Breast epithelium (tissue), 4 donors: ENCODE data around the gene IL21R. TPM values are rescaled to one million over a fixed set of nuclear protein-coding genes. Genes with fewer than 3 reads are reported as not detected.

ENCODE experiments used
- DNase-seq, 2 donors: peaks; one replicate each; pipeline ENCODE4 v3.0.0-alpha.2; 2019; ENCODE audit warnings: low spot score in 2 of 2
- H3K27ac ChIP-seq, 2 donors: fragments of 200-600 bp; sonication (generic) in 1 of 2; one replicate each; pipeline ENCODE4 v1.5.1; 2016 to 2019; ENCODE audit warnings: mild to moderate bottlenecking in 1 of 2
- H3K27me3 ChIP-seq, 2 donors: fragments of 200-600 bp; sonication (generic) in 1 of 2; one replicate each; pipeline versions ENCODE4 v1.5.1 to v1.6.0; 2017 to 2019; ENCODE audit warnings: control low read depth in 1 of 2, mild to moderate bottlenecking in 1 of 2
- H3K36me3 ChIP-seq: fragments of 200-600 bp; one replicate; pipeline ENCODE4 v1.5.1; 2019
- H3K4me1 ChIP-seq, 2 donors: fragments of 200-600 bp; sonication (generic); one replicate each; pipeline ENCODE4 v1.5.1; 2016 to 2019; ENCODE audit warnings: control low read depth in 1 of 2
- H3K4me3 ChIP-seq, 3 donors: fragments of 200-600 bp; sonication (generic); 1 replicate in 2 of 3; 2 replicates in 1 of 3; pipeline ENCODE4 v1.5.1; 2016 to 2019; ENCODE audit warnings: mild to moderate bottlenecking in 3 of 3, moderate library complexity in 2 of 3
- H3K9me3 ChIP-seq, 2 donors: fragments of 200-600 bp; sonication (generic) in 1 of 2; one replicate each; pipeline ENCODE4 v1.5.1; 2016 to 2019; ENCODE audit warnings: control low read depth in 1 of 2
- CTCF ChIP-seq, 3 donors: fragments of 450-650 bp; IDR thresholded peaks; one replicate each; pipeline ENCODE4 v1.5.1; 2016 to 2017; ENCODE audit warnings: antibody characterized with exemption in 3 of 3, mild to moderate bottlenecking in 3 of 3, moderate library complexity in 3 of 3
- POLR2A ChIP-seq: fragments of 450-650 bp; IDR thresholded peaks from one replicate; pipeline ENCODE4 v1.6.1; 2016; ENCODE audit warnings: antibody characterized with exemption, mild to moderate bottlenecking, moderate library complexity
- POLR2AphosphoS5 ChIP-seq, 3 donors: sonication (generic); formaldehyde crosslinking; IDR thresholded peaks; one replicate each; pipeline ENCODE4 v1.6.1; 2017; ENCODE audit warnings: antibody characterized with exemption in 3 of 3
- intact Hi-C: fragments of 100-400 bp; cut with DNase I; formaldehyde crosslinking; loops from one replicate; pipeline ENCODE4 v1.15.1; 2023; ENCODE audit warnings: low total_unique reads
- total RNA-seq, 3 donors: library from RNA; depleted of rRNA; stranded (reverse); fragments of >200 nt; gene quantifications; one replicate each; pipeline ENCODE4 v1.1.0, GENCODE V29; 2016

IL21R gene
- total RNA-seq, 3 donors from 2014 or later, result 0.16 to 0.33 TPM; not detected in 1

GRCh38 chr16:27368358-27368722 is 33.6 kb upstream of the IL21R start:
- H3K36me3 ChIP-seq, result no peaks in the 10 kb centered on the region
- H3K4me3 ChIP-seq, result no peak overlapping the region
- DNase-seq, result no peak
- TF ChIP-seq CTCF (IDR thresholded peaks at IDR 0.05), result no peak
- no peak for TF ChIP-seq POLR2A
- TF ChIP-seq POLR2AphosphoS5 (IDR thresholded peaks at IDR 0.05), result no peak
- no peaks in the 10 kb centered on the region for H3K4me1 ChIP-seq
- no peaks in the 10 kb centered on the region for H3K27me3 ChIP-seq
- intact Hi-C loops, result loop anchor here (5.0 kb wide), 1 partner anchor 411 kb away; no protein-coding TSS in a partner anchor
- H3K27ac ChIP-seq, result peak overlapping the region in 1 of 2 donors; percentile 57
- H3K9me3 ChIP-seq, result no peaks in the 10 kb centered on the region

DNA sequence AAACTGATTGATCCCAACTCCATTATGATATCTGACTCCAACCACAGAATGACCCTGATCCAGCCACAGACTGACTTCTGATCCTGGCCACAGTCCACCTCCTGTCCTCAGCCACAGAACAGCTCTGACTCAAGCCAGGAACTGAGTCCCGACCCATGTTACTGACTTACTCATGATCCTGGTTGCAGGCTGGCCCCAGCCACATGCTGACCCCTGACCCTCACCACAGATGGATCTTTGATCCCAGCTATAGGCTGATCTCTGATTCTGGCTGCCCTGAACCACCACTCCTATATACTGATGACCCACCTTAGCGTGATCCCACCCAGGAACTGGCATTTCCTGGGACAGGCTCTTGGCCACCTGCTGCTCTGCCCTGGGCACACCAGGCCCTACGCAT is 32.2 kb upstream of the IL21R start:
- Histone ChIP-seq H3K9me3 (no peaks in the 10 kb centered on the region), H3K27ac (no peak overlapping the region), H3K36me3 (no peaks in the 10 kb centered on the region), H3K27me3 (no peaks in the 10 kb centered on the region), H3K4me3 (no peak overlapping the region), H3K4me1 (no peaks in the 10 kb centered on the region)
- TF ChIP-seq CTCF (IDR thresholded peaks at IDR 0.05) (no peak), POLR2AphosphoS5 (IDR thresholded peaks at IDR 0.05) (no peak)
- intact Hi-C loops, result loop anchor here (5.0 to 10.0 kb wide), 2 partner anchors 195 to 413 kb away; no protein-coding TSS in a partner anchor
- DNase-seq, result no peak

DNA sequence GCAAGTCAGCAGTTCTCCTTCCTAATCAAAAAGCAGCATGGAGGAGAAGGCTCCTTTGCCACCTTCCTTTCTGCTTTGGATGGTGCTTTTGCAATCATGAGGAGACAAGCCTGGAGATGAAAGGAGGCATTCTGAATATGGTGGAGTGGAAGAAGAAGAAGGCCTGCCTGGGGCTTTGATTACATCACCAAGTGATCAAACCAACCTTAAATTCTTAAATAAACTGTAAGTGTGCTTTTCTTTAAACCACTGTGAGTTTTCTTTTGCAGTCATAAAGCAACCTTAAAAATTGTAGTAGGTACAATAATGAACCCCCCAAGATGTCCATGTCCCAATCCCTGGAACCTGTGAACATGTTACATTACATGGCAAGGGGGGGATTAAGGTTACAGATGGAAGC is 31.7 kb upstream of the IL21R start:
- H3K27me3 ChIP-seq, result no peaks in the 10 kb centered on the region
- no peaks in the 10 kb centered on the region for H3K36me3 ChIP-seq
- DNase-seq, result no peak
- TF ChIP-seq CTCF (IDR thresholded peaks at IDR 0.05) (no peak), POLR2AphosphoS5 (IDR thresholded peaks at IDR 0.05) (no peak), POLR2A (no peak)
- intact Hi-C loops, result loop anchor here (10.0 kb wide), 1 partner anchor 196 kb away; no protein-coding TSS in a partner anchor
- no peaks in the 10 kb centered on the region for H3K4me1 ChIP-seq
- no peak overlapping the region for H3K4me3 ChIP-seq
- H3K27ac ChIP-seq, result no peak overlapping the region
- no peaks in the 10 kb centered on the region for H3K9me3 ChIP-seq

- Histone ChIP-seq H3K9me3 (no peaks in the 10 kb centered on the region), H3K4me3 (no peak overlapping the region), H3K36me3 (no peaks in the 10 kb centered on the region), H3K27me3 (no peaks in the 10 kb centered on the region), H3K4me1 (no peaks in the 10 kb centered on the region), H3K27ac (no peak overlapping the region)
- TF ChIP-seq POLR2AphosphoS5 (IDR thresholded peaks at IDR 0.05) (no peak), CTCF (IDR thresholded peaks at IDR 0.05) (no peak), POLR2A (no peak)
- DNase-seq, result no peak
- intact Hi-C loops, result loop anchor here (10.0 kb wide), 1 partner anchor 199 kb away; no protein-coding TSS in a partner anchor
These were observed 28.7 kb upstream of the IL21R start for GRCh38 chr16:27373312-27373711.

- no peaks in the 10 kb centered on the region for H3K4me1 ChIP-seq
- no peak overlapping the region for H3K4me3 ChIP-seq
- no peak overlapping the region for H3K27ac ChIP-seq
- intact Hi-C loops, result loop anchor here (10.0 kb wide), 1 partner anchor 200 kb away; no protein-coding TSS in a partner anchor
- TF ChIP-seq POLR2AphosphoS5 (IDR thresholded peaks at IDR 0.05) (no peak), CTCF (IDR thresholded peaks at IDR 0.05) (no peak), POLR2A (no peak)
- H3K36me3 ChIP-seq, result no peaks in the 10 kb centered on the region
- no peak for DNase-seq
- no peaks in the 10 kb centered on the region for H3K27me3 ChIP-seq
- no peaks in the 10 kb centered on the region for H3K9me3 ChIP-seq
These were observed 27.7 kb upstream of the IL21R start for GRCh38 chr16:27374221-27374803.
